DMS53 treated with DMSO at 0.1 percent for 48 hours (cell line): ENCODE measurements around the gene SRCAP.
A peak's percentile ranks its signal among the peaks of the same experiment; 100 is the strongest.

ENCODE experiments used
- DNase-seq: peaks from one replicate; lab custom pipeline; 2025; ENCODE audit not compliant: unreplicated experiment; lab: John Stamatoyannopoulos, UW

Gene SRCAP

DNA sequence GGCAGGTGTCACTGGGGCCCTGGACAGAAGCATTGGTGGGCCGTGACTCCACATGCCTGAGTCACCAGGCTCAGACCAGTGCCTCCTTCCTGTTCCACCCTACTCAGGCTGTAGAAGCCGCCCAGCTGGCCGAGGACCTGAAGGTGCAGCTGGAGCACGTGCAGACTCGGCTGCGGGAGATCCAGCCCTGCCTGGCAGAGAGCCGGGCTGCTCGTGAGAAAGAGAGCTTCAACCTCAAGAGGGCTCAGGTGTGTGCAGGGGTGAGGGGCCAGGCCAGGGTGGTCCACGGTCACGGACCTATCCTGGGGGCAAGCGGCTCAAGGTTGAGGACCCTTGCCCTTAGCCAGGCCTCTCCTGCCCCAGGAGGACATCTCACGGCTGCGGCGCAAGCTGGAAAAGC is 72.8 kb downstream of the SRCAP start:
- DNase-seq: no peak

DNA sequence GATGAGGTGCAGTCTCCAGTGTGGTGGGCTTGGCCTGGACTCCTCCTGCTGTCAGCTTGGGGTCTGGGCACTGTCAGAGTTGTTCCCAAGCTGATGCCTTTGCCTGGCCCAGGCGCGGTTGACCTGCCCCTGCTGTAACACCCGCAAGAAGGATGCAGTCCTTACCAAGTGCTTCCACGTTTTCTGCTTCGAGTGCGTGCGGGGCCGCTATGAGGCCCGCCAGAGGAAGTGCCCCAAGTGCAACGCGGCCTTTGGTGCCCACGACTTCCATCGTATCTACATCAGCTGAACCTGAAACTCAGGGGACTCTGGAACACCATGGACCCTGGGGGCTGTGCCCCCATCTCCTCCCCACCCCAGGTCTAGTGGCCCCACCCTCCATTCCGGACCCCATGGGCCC is 74.9 kb downstream of the SRCAP start:
- no peak for DNase-seq

DNA sequence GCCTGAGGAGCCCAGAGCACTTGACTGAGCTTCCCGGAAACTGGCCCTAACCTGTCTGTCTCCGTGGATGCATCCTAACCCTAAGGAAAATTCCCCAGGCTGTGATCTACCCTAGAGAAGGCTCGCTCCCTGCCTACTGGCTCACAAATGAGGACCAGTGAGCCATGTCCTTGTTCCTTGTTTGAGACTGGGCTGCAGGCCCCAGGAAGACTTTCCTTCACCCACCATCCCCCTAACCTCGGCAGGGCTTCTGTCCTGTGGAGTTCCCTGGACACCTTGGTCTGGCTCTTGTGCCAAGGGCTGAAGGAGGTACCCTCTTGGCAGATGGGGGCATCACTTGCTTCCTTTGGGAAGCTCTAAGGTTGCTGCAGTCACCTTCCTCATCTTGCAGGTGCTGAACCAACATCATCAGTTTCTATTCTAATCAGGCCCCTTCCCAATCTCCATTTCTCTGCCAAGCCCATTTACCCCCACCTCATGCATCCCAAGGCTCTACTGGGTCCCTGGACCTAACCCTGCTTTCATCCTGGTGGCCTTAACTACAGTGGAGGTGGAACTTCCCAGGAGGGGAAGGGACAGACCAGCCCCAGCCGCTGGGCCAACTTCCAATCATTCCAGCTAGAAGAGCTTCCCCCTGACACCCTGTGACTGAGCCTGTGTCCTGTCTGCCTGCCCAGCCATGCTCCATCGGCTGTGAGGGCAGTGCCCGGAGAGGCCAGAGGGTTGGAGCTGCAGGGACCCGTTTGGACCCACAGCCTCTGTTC is 75.6 kb downstream of the SRCAP start:
- no peak for DNase-seq

DNA sequence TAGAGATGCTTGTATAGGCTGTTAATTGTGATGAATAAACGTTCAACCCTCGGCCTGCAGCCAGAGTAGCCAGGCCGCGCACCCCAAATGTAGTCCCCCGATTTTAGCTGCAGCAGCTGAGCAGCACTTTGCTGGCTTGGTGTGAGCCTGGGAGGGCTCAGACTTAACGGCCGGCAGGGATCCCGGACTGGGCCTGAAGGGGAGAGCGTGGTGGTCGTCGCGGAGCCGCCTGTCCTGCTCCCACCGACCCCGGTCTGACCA is 76.1 kb downstream of the SRCAP start:
- no peak for DNase-seq

DNA sequence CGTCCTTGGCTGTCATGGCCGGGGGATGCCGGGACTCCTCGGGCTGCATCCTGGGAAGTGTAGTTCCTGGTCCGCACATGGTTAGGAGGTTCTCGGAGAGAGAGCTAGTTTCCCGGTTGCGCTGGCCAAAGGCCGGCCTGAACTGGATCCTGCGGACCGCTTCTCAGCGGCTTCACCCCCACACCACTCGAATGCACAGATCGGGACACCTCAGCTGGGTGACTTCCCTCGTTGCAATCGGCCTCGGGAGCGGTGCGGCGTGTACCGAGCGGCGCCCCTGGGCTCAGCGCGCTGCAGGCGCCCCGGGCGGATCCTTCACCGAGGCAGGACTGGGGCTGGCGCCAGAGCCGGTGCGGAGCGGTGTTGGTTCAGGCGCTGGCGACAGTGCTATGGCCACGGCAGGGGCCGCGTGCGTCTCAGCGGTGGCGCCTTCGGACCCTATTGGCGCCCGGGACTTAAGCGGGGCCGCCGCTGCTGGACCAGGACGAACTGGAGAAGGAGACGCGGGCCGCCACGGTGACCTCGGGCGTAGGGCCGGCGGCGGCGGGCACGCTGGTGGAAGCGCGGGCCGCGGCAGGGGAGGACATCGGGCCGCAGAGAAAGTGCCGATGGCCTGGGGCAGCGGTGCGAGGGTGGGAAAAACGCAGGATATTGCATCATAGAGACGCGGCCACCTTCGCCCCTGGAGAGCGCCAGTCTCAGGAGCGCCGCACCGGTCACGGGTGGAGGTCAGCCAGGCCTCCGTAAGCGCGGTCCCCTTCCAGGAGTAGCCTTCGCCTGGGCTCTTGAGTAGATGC is 76.6 kb downstream of the SRCAP start:
- peak; percentile 51 for DNase-seq

DNA sequence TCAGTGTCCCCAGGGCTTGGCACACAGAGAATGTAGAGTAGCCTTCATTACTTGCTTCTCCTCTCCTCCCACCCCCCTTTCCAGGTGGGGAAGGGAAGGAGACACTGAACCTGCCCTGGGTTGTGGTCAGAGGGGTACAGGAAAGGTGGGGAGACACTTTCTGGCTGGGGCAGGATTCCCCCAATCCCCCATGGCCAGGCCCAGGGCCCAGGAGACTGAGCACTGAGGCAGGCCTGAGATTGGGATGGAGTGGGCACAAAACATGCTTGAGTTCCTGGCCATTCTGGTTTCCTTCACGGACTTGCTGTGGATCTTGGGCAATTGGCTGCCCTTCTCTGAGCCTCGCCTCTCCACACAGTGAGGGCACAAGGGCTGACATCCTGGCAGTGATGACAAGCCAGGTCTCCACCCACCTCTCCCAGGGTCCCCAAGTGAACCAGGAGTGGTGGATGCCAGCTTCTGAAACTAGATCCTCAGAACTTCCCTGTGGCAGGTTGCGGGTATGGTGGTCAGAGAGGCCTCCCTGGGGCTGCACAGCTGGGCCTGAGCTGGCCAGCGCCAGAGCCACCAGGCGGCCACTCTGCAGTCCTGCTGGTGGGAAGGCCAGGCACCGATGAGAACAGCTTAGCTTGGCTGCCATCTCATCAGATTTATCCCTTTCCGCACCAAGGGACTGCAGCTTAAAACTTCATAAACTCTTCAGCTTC is 78.8 kb downstream of the SRCAP start:
- DNase-seq: no peak

DNA sequence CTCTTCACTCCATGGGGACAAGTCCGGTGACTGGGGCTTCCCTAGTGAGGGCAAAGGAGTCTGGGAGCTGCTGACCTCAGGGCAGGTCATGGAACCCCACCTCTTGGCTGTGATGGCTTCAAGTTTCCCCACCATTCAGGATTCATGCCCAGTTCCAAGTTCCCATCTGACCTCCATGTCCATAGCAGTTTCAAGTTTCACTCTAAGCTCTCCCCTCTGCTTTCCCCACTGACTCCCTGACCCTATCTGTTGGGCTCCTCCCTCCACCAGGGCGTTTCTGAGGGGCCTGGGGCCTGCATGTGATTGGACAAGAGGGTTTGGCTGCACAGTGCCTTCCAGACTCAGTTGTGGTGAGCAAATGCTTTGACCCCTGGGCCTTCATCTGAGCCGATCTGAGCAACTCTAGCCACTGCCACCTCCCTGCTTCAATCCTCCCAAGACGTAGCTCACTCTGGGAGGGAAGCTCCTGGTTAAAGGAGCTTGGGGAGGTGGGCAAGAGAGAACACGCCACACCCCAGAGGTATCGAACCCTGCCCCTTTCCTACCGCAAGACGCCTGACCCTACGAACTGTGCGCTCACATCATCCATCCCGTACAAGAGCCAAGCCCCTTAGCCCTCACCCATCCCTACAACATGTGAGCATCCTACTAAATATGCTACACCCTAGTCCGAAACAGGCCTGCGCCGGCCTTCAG is 79.7 kb downstream of the SRCAP start:
- DNase-seq: no peak

DNA sequence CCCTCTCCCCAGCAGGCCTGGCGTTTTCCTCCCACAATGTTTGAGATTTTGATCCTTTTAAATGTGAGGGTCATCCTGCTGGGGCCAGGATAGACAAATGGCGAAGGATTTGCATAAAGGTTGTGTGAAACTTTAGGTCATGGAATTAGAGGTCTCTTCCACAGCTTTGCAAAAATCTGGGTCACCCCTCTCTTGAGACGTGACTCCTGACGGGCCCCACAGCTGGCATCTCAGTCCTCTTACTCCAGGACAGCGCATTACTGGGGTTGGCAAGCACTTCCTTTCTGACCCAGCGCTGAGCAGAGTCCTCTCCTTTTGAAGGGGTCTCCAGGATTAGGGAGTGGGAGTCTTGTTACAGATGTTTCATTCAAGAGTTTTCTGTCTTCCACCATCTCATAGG is 80.6 kb downstream of the SRCAP start:
- no peak for DNase-seq

DNA sequence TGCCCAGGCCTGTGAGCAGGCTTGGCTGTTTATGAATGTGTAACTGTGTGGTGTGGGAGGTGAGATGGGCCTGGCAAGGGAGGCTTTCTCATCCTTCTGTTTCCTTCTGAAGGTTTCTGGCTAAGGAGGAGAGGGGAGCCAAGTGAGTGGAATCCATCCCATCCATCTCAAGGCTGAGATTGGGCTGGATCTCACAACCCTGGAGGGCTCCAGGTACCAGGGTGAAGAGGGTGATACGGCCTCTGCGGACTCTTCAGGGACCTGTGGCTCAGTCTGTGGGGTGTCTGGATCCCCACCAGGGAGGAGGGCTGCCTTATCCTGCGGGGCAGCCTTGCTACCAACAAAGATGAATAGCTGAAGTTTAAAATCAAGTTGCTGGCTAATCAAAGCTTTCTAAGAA is 81.0 kb downstream of the SRCAP start:
- DNase-seq: no peak

DNA sequence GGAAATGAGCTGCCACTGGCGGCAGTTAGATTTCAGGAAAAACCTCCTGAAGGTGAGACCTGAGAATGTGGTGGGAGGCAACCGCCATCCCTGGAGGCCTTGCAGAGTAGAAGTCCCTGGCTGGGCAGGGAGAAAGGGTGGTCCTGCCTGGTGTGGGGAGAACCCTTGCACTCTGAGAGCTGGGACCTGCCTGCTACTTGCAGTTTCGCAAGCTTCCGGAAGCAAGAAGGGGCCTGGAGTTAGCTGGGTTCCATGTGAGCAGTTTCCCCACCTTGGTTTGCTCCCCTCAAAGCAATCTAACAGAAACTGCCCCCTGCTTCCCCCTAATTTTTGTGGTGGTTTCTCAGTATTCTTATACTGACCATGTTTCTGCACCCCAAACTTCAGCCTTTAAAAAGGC is 81.6 kb downstream of the SRCAP start:
- DNase-seq: no peak

DNA sequence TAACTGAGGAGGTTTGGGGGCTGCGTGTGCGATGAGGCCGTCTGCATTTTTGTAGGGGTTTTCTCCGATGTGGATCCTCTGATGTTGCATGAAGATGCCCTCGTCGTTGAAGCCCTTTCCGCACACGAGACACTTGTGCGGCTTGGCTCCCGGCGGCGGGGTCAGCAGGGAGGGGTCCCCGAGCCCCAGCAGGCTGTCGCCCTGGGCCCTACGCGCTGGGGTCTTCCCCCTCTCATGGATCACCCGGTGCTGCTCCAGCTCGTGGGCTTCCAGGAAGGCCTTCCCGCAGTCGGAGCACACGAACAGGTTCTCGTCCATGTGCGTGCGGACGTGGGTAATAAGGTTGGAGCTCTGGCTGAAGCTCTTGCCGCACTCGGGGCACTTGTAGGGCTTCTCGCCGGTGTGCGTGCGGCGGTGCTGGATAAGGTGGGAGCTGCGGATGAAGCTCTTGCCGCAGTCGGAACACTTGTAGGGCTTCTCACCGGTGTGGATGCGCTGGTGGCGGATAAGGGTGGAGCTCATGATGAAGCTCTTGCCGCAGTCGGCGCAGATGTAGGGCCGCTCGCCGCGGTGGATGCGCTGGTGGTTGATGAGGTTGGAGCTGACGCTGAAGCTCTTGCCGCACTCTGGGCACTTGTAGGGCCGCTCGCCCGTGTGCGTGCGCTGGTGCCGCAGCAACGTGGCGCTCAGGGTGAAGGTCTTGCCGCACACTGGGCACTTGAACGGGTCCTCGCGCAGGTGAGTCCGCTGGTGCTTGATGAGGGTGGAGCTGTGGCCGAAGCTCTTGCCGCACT is 83.7 kb downstream of the SRCAP start:
- DNase-seq: no peak

DNA sequence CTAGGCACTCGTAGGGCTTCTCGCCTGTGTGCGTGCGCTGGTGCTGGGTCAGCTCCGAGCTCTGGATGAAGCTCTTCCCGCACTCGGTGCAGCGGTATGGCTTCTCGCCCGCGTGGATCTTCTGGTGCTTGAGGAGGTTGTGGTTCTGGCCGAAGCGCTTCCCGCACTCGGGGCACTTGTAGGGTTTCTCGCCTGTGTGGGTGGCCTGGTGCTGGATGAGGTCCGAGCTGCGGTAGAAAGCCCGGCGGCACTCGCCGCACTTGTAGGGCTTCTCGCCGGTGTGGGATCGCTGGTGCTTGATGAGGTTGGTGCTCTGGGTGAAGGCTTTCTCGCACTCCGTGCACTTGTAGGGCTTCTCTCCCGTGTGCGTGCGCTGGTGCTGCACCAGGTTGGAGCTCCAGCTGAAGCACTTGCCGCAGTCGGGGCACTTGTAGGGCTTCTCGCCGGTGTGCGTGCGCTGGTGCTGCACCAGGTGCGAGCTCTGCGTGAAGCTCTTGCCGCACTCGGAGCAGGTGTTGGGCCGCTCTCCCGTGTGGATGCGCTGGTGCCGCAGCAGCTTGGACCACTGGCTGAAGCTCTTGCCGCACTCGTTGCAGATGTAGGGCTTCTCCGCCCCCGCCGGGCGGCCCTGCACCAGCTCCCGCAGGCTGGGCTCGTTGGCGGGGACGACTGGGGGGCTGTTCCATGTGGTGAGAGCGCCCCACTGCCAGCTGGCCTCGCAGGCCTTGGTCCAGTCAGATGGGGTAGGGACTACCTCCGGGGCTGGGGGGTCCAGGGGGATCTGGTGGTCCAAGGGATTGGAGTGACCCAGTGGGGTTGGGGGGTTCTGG is 84.5 kb downstream of the SRCAP start:
- DNase-seq: no peak

DNA sequence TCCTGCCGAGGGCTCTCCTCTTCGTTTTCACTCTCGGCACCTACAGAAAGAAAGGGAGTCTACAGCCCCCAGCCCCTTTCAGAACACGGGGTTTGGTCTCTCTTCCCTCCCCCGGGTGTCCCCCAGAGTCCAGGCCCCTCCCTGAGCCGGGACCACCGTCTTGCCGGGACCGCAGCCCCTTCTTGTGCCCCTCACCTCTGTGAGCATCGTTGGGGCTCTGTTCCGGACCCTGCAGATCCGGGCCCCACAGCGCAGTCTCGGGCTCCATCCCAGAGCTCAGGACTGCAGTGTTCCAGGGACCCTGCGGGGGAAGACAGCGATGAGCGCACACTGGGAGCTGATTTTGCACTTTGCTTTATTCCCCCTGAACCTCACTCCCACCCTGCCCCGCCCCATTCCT is 85.2 kb downstream of the SRCAP start:
- no peak for DNase-seq

DNA sequence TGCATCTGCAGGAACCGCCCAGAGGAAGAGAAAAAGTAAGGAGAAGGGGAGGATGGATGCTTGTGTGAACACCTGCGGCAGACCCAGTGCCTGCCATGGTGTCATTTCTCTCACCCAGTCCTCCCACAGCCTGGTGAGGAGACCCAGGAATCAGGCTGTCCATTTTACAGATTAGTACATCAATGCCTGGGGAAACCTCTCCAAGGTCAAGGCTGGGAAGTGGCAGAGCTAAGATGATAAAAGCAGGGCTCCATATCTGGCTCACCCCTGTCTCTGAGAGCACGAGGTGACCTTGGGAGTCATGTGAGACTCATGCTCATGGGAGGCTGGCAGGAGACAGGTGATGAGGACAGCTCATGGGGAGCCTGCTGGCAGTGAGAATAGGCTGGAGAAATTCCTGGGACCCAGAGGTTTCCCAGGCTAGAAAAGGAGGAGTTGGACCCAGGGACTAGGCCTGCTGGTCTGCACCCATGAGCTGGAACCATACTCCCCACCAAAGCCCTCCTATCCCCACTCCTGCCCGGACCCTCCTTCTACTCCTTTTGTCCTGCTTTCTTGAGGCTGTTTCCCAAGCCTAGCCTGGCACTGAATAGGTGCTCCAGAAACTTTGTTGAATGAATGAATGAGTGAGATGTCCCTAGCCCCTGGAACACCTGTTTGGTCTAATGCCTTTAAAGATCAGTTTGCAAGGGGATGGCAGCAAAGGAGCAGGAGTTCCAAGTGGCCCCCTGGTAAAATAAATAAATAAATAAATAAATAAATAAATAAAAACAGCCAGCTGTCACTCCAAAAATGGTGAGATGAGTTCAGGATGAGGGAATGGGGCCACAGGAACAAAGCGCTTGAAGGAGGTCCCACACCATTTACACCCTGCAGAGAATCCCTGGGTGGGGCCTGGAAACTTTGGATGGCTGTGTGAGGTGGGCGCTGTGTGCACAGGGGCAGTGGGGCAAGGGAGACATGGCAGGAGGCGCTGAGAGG is 86.4 kb downstream of the SRCAP start:
- DNase-seq: no peak

DNA sequence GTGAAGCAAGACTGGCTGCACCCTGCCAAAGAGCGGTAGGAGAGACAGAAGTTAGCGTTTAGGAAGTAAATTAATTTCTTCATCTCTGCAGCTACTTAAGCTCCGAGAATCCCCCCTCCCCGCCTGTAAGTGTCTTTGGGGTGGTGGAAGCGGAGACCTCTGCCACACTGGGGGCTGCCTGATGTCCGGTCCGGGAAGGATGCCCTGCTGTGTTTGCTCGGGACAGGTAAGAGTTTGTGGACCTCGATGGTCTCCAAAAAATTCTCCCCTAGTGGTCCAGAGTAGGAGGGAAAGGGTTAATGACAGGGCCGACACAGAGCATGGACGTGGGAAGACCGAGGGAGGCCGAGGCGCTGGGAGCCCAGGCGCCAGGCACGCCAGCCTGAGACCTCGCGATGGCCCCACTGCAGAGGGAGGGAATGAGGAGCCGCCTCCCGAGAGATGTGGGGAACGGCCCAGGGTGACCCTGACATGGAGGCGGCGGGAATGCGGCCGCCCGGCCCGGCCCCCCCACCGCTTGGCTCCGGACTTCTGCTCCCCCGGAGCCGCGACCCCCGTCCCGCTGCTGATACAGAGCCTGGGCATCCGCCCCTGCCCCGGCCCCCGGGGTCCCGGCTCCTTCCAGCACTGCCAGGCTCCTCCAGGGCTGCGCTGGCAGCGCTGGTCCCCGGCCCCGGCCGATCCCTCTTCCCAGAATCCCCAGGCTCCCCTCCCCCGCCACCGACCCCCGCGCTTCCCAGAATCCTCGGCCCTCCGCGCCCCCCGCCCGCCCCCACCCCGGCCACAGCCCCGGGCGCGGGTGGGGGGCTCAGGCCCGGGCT is 87.4 kb downstream of the SRCAP start:
- no peak for DNase-seq

DNA sequence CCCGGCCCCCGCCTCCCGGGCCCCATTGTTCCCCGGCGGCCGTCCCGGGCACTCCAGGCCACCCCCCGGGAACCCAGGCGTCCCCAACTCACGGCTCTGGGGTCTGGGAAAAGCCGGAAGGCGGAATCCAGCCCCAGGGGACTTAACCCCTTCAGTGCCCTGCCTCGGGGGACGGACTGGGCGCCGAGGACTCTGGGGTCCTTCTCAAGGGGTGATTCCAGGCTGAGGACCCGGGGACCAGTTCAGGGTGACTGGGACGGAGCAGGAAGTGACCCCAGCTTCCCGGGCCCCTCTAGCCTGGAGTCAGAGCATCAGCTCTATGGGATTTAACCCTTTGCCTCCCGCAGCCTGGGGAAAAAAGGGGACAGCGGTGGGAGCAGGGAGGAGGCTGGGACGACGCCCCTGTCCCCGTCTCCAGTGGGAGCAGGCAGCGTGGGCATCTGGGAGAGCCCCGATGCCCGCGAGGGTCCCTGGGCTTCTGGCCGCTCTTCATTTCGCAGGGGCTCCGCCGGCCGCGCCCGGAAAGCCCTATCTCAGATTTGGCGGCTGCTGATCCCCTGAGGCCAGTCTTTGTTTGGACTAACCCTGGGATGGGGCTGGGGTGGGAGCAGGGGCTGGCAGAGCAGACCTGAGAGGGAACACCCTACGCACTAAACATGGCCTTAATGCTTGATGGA is 88.1 kb downstream of the SRCAP start, which contains the start of gene ZNF629:
Gene ZNF629, minus strand, starts transcription at position 270 of the 677 bp plus-strand sequence. CDS start 2,723 bp downstream, outside the sequence.
- no peak for DNase-seq
